GM06990 (cell line): ENCODE results near the gene LGALS14.
"Not testable (repeated sequence)": the region's sequence is repeated elsewhere in the genome, so short reads cannot be mapped to it uniquely, and the experiment has no call there.

Experiments
- DNase-seq: peaks from one replicate; pipeline ENCODE4 v3.0.0-alpha.2; 2011; ENCODE audit not compliant: insufficient read length; ENCODE audit errors: extremely low read depth
- H3K27me3 ChIP-seq: replicated peaks from 2 replicates; pipeline ENCODE4 v1.6.0; 2011; ENCODE audit warnings: low read length; ENCODE audit not compliant: control insufficient read depth, insufficient read depth
- H3K36me3 ChIP-seq: 2 replicates; pipeline ENCODE4 v1.5.1; 2011; ENCODE audit warnings: low read length; ENCODE audit not compliant: control insufficient read depth, insufficient read depth
- H3K4me3 ChIP-seq: replicated peaks from 2 replicates; pipeline ENCODE4 v1.5.1; 2011; ENCODE audit warnings: low read depth, mild to moderate bottlenecking, control low read depth, low read length
- TF ChIP-seq, protein P1 (sequence below): IDR thresholded peaks from 2 replicates; pipeline ENCODE4 v1.5.1; 2011; ENCODE audit warnings: low read length, control low read depth, mild to moderate bottlenecking, inconsistent platforms; ENCODE audit not compliant: insufficient read depth, poor library complexity, severe bottlenecking

LGALS14 gene, protein sequence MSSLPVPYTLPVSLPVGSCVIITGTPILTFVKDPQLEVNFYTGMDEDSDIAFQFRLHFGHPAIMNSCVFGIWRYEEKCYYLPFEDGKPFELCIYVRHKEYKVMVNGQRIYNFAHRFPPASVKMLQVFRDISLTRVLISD

DNA sequence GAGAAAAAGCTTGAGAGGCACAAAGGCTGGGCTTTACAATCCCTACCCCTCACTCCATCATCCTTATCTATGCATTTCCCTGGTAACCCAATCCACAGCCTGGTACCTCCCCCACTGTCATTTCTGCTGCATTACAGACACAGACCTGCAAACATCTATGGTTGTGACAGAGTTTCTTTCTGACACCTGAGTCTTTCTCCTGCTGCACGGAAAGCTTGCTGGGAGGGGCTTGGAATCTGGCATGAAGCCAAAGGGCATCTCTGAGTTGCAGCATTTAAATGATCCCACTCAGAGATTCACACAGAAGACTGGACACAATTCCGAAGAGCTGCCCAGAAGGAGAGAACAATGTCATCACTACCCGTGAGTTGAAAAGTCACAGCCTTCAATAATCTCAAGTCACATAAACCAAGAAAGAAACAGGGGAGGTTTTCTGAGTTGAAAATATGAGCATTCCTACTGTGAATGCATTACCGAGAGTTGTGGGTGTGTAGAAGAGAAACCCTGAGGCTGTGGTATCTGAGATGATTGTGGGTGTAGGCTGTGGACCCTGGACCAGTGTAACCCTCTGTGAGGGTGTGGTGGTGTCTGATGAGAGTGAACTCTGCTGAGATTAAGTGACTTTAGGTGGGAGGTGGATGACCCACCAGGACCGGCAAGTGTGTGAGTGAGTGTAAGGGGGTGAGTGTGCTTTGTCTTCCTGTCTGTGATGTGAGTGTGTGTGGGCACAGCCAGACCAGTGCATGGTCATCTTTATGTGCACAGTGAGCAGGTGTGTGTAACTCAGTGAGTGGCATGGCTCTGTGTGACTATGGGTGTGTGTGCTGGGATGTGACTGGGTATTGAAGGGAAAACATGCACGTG, at the start of gene LGALS14:
LGALS14 (plus strand) TSS at position 301 of the 864 bp plus-strand sequence; CDS start at position 349, 48 bp downstream.
- no peaks in the 10 kb centered on the region for H3K27me3 ChIP-seq
- TF ChIP-seq, protein P1, sequence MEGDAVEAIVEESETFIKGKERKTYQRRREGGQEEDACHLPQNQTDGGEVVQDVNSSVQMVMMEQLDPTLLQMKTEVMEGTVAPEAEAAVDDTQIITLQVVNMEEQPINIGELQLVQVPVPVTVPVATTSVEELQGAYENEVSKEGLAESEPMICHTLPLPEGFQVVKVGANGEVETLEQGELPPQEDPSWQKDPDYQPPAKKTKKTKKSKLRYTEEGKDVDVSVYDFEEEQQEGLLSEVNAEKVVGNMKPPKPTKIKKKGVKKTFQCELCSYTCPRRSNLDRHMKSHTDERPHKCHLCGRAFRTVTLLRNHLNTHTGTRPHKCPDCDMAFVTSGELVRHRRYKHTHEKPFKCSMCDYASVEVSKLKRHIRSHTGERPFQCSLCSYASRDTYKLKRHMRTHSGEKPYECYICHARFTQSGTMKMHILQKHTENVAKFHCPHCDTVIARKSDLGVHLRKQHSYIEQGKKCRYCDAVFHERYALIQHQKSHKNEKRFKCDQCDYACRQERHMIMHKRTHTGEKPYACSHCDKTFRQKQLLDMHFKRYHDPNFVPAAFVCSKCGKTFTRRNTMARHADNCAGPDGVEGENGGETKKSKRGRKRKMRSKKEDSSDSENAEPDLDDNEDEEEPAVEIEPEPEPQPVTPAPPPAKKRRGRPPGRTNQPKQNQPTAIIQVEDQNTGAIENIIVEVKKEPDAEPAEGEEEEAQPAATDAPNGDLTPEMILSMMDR, result no peak

DNA sequence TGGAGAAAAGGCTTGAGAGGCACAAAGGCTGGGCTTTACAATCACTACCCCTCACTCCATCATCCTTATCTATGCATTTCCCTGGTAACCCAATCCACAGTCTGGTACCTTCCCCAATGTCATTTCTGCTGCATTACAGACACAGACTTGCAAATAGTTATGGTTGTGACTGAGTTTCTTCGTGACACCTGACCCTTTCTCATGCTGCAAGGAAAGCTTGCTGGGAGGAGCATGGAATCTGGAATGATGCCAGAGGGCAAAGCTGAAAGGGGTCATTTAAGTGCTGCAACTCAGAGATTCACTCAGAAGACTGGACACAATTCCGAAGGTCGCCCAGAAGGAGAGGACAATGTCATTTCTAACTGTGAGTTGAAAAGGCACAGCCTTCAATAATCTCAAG, 48.7 kb upstream of the LGALS14 start, which contains the start of gene LGALS16:
LGALS16 (plus strand) TSS at position 301 of the 400 bp plus-strand sequence; CDS start at position 350, 49 bp downstream.
- Histone ChIP-seq H3K27me3 (no peaks in the 10 kb centered on the region; the same call in 1 of the 2 replicates), H3K36me3 (no peaks in the 10 kb centered on the region), H3K4me3 (no peak within 1 kb of the TSS)
- TF ChIP-seq, protein P1, result no peak
- no peak for DNase-seq

More for the DNA sequence above, at the start of gene LGALS14:
- Histone ChIP-seq H3K36me3 (no peaks in the 10 kb centered on the region), H3K4me3 (no peak within 1 kb of the TSS)
- DNase-seq, result no peak

DNA sequence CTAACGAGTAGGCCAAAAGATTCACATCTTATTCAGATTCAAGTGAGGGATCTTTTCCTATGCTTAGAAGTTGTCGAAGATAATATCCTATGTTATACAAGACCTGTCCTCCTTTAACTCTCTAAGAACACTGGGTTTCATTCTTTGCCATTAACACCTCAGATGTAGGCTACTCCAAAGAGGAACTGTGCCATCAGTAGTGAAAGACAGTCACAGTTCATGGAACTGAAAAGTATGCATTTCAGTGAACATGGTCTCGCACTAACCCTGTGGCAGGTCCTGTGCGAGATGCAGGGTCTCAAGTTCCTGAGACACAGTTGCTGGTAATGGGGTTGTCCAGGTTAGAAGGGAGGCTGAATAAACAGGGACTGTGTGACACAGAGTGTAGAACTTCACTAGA, 44.5 kb upstream of the LGALS14 start:
- DNase-seq, result no peak
- Histone ChIP-seq H3K4me3 (no peak overlapping the region), H3K36me3 (no peaks in the 10 kb centered on the region), H3K27me3 (no peaks in the 10 kb centered on the region; the same call in none of the 2 replicates)
- TF ChIP-seq, protein P1, result no peak

DNA sequence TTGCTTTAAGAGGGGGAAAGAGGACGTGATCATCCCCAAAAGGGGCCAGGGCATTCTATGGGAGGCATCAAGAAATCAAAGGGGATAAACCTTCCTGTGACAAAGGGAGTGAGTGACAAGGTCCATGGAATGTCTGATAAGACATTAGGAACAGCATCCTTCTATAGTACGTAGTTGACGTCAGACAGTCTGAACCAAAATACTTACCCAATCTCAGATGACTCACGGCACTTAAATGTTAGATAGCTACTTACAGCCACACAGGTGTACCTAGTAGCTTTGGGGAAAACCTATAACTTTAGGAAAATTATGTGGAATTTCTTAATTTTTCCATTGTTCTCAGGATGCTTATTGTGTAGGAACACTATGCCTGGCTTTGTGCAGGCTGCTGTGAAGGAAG, 43.6 kb upstream of the LGALS14 start:
- no peaks in the 10 kb centered on the region; the same call in none of the 2 replicates for H3K27me3 ChIP-seq
- TF ChIP-seq, protein P1, result no peak
- no peaks in the 10 kb centered on the region for H3K36me3 ChIP-seq
- no peak overlapping the region for H3K4me3 ChIP-seq
- no peak for DNase-seq

DNA sequence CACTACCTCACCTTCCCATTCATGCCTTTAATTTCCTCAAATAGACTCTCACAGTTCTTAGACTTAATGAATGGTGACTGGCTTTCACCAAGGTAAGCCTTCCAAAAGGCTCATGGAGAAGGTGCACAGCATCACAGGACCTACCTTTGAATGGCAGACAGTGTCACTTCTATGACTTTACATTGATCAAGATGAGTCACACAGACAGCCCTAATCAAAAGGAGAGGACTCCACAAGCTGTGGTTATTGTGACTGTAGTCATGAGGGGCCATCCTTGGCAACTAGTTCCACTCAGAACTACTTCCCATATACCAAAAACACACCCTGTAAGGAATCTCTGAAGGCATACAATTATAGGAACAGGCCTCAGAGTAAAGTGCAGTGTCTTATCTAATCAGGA, 42.7 kb upstream of the LGALS14 start:
- H3K36me3 ChIP-seq, result no peaks in the 10 kb centered on the region
- H3K27me3 ChIP-seq, result no peaks in the 10 kb centered on the region; the same call in none of the 2 replicates
- DNase-seq, result no peak
- TF ChIP-seq, protein P1, result no peak
- H3K4me3 ChIP-seq, result no peak overlapping the region

DNA sequence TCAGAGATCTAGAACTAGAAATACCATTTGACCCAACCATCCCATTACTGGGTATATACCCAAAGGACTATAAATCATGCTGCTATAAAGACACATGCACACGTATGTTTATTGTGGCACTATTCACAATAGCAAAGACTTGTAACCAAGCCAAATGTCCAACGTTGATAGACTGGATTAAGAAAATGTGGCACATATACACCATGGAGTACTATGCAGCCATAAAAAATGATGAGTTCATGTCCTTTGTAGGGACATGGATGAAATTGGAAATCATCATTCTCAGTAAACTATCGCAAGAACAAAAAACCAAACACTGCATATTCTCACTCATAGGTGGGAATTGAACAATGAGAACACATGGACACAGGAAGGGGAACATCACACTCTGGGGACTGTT, 34.4 kb upstream of the LGALS14 start:
- not testable (repeated sequence) for DNase-seq, H3K27me3 ChIP-seq, H3K36me3 ChIP-seq, H3K4me3 ChIP-seq
